RWPE1 (cell line): Measurements from ENCODE around the gene SET.
A peak's percentile ranks its signal among the peaks of the same experiment; 100 is the strongest.

ENCODE experiments used
- CTCF ChIA-PET: fragments of 350-600 bp; sonication (Branson Sonifier 250); formaldehyde crosslinking; extraction: SDS; loops from one replicate; lab custom pipeline; 2021; lab: Yijun Ruan, JAX
- POLR2A ChIA-PET: fragments of 400-600 bp; formaldehyde crosslinking; extraction: SDS; loops from one replicate; lab custom pipeline; 2020; ENCODE audit warnings: antibody characterized with exemption; ENCODE audit not compliant: low non-redundant PET; lab: Yijun Ruan, JAX
- DNase-seq: peaks from one replicate; pipeline ENCODE4 v3.0.0; 2012; ENCODE audit warnings: low spot score
- H3K27ac ChIP-seq: fragments of 450-650 bp; 2 replicates; pipeline ENCODE4 v1.5.1; 2017
- TF ChIP-seq, protein P1 (sequence below): fragments of 450-650 bp; conservative IDR thresholded peaks from 2 replicates; pipeline ENCODE4 v1.5.1; 2017; ENCODE audit warnings: low read depth, mild to moderate bottlenecking

Gene SET

DNA sequence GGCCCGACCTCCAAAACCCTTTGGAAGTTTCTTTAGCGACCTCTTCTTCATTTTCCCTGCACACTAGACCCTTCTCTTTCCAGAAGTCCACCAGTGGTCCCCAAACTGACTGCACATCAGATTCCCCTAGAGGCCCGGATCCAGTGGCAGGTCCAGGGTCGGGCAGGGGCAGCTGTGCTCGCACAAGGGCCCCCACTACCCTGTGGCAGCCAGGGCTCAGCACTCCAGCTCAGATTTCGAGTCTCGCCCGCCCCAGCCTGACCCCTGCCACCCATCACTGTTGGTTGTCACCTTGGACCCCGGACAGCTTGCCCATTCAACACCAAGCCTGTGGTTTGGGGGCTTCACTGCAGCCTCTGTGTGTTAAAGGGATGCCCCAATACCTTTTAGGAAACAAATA is 42.7 kb downstream of the SET start:
- DNase-seq = no peak
- TF ChIP-seq, protein P1, sequence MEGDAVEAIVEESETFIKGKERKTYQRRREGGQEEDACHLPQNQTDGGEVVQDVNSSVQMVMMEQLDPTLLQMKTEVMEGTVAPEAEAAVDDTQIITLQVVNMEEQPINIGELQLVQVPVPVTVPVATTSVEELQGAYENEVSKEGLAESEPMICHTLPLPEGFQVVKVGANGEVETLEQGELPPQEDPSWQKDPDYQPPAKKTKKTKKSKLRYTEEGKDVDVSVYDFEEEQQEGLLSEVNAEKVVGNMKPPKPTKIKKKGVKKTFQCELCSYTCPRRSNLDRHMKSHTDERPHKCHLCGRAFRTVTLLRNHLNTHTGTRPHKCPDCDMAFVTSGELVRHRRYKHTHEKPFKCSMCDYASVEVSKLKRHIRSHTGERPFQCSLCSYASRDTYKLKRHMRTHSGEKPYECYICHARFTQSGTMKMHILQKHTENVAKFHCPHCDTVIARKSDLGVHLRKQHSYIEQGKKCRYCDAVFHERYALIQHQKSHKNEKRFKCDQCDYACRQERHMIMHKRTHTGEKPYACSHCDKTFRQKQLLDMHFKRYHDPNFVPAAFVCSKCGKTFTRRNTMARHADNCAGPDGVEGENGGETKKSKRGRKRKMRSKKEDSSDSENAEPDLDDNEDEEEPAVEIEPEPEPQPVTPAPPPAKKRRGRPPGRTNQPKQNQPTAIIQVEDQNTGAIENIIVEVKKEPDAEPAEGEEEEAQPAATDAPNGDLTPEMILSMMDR = no peak
- ChIA-PET CTCF (interaction anchor here (1.4 kb wide), 1 partner anchor 30 kb away, joined by 7 read pairs; the partner anchor contains the start of gene PKN3), POLR2A (no interaction called here)
- peak overlapping the region; percentile 29 for H3K27ac ChIP-seq

DNA sequence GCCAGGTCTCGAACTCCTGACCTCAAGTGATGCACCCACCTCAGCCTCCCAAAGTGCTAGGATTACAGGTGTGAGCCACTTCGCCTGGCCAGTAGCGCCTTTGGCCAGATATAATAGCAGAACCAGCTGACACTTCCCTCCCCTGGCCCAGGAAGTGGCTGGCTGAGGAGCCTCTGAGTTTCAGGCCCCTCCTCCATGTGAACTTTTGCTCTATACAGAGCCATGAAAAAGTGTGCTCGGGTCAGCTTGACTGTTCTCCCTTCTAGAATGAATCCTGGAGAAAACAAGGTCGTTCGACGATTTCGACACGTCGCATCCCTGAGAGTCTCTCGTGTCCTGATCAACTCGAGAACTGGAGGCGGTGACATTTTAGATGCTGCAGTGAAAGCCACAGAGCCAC is 43.6 kb downstream of the SET start:
- TF ChIP-seq, protein P1 = no peak

DNA sequence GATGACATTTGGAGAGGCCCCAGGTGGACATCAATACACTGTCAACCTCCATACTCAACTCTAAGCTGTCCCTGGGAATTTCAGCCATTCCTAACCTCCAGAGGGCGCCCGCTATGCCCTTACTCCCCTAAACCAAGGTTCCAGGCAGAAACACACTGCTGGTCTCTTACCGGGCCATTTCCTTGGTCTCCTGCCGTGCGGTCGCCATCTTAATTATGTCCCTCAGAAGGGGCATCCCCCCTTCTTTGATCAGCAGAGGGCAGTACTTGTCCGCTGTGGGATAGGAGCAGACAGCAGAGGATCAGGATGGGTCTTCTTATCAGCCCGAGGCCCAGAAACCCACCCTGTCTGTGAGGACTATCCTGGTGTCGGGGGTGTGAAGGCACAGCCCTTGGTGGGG is 44.2 kb downstream of the SET start:
- TF ChIP-seq, protein P1 = peak; percentile 97
- peak; percentile 77 for DNase-seq
- POLR2A ChIA-PET = no interaction called here
- H3K27ac ChIP-seq = peak overlapping the region; percentile 49
- CTCF ChIA-PET = interaction anchor here (0.6 to 2.6 kb wide), 12 partner anchors 9 to 295 kb away, joined by 3 to 16 read pairs (median 4); partner anchors contain the start of genes ENDOG, SH3GLB2 and ZDHHC12

More for the DNA sequence above, 43.6 kb downstream of the SET start:
- ChIA-PET CTCF (interaction anchor here (0.6 to 2.6 kb wide), 11 partner anchors 8 to 242 kb away, joined by 3 to 16 read pairs (median 4); partner anchors contain the start of genes ENDOG and ZDHHC12), POLR2A (interaction anchor here (0.7 kb wide), 1 partner anchor 16 kb away, joined by 3 read pairs; no protein-coding TSS in a partner anchor)
- DNase-seq = no peak
- H3K27ac ChIP-seq = peak overlapping the region; percentile 29

DNA sequence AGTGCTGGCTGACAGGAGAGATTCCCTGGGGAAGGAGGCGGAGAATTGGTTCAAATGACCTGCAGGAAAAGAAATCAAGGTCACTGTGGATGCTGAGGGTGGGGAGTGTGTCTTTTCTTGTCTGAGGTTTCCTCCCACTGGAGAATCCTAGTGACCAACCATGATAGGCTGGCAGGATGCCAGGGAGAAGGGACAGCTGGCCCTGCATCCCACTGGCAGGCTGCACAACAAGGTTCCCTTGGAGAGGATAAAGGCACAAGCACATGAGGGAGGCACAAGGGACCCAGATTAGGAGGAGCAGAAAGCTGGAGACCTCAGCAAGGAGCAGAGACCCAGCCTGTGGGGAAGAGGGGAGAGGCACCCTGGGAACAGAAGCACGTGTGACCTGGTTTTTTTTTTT is 46.4 kb downstream of the SET start:
- no peak for DNase-seq
- peak overlapping the region; percentile 43 for H3K27ac ChIP-seq
- CTCF ChIA-PET = interaction anchor here (0.8 kb wide), 3 partner anchors 11 to 271 kb away, joined by 3 read pairs; partner anchors contain the start of gene ZDHHC12

DNA sequence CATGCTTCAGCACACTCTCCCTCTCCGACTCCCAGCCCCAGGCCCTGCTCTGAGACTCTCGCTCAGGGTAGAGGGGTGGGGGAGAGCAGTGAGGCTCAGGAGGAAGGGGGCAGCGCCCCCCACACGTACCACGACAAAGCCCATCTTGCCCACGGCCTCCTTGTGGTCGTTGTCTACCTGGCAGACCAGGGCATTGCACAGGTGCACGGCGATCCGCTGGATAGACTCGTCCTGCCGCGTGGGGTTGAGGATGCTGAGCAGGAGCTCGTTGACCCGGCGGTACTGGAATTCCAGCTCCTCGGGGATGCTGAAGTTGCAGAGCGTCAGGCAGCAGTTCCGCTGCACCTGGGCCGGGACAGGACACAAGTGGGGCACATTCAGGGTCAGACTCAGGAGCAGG is 53.4 kb downstream of the SET start:
- CTCF ChIA-PET = no interaction called here
- POLR2A ChIA-PET = no interaction called here
- no peak for DNase-seq
- H3K27ac ChIP-seq = peak overlapping the region; percentile 2; the same call in 1 of the 2 replicates
- TF ChIP-seq, protein P1 = no peak

More for the DNA sequence above, 46.4 kb downstream of the SET start:
- TF ChIP-seq, protein P1 = no peak
- POLR2A ChIA-PET = interaction anchor here (0.7 kb wide), 2 partner anchors 9 to 94 kb away, joined by 4 read pairs; partner anchors contain the start of gene SPOUT1

DNA sequence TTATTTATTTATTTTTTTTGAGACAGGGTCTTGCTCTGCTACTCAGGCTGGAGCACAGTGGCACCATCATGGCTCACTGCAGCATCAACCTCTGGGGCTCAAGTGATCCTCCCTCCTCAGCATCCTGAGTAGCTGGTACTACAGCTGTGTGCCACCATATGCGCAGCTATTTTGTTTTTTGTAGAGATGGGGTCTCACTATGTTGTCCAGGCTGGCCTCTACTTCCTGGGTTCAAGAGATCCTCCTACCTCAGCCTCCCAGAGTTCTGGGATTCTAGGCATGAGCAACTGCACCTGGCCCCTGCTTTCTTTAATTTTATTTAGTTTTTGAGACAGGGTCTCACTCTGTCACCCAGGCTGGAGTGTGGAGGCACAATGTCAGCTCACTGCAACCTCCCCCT is 54.4 kb downstream of the SET start:
- H3K27ac ChIP-seq = no peak overlapping the region
- POLR2A ChIA-PET = no interaction called here
- no peak for DNase-seq
- TF ChIP-seq, protein P1 = no peak
- CTCF ChIA-PET = interaction anchor here (0.6 kb wide), 1 partner anchor 286 kb away, joined by 4 read pairs; no protein-coding TSS in a partner anchor
